HTERT RPE-1 (cell line): ENCODE data around the gene MRPL24.

ENCODE experiments used
- in situ Hi-C: fragments of 300-500 bp; cut with MboI; formaldehyde crosslinking; loops from 4 replicates; pipeline ENCODE4 v1.14.3; 2020; ENCODE audit warnings: low sequenced_read_pairs

Gene MRPL24

DNA sequence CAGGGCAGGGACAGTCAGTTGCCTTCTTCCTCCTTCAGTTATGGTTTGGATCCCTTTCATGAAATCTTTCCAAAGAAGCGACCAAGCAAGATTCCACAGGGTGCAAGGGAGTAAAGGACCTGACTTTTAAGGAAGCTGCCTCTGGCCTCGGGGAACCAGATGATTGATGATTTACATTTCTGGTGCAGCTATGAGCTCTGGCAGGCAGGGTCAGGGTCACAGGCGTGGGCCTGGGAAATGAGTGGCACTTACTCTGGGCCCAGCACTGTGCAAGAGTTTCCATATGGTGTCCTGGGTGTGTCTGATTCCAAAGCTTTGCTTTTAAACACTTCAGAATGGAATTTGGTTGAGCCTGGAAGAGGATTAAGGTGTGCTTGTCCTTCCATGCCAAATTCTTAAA lies 28.3 kb downstream of the MRPL24 start:
- in situ Hi-C loops, result no loop called here

DNA sequence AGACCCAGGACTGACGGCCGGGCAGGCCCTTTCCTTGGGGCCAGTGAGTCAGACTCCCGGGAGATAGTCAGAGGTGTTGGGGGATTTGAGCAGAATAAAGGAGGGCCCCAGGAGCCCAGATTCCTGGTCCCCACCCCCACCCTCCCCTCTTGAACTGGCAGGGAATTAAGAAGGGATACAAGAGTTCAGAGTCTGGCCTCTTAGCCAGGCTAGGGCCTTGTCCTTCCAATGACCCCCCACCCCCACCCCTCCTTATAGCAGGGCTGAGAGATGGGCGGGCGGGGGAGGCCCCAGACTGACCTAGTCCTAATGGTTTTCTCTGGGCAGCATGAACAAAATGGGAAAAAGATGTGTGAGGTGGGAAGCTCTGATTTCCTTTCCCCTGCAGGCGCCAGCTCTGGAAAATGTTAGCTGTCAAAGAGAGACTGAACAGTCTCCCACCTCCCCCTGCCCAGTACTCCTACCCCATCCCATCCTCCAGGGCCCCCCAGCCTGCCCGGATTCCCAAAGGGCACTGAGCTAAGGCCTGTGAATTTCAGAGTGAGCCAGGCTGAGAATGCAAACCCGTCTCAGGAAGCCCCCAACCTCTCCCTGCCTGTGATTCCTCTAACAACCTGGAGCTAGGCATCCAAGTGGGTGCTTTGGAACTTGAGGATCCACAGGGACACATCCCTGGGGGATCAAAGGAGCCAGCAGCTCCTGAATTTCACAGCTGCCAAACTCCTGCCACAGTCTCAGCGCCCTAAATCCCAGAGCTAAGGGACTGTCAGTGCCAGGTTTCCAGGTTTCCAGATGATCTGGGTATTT lies 29.7 kb downstream of the MRPL24 start:
- in situ Hi-C loops, result no loop called here

DNA sequence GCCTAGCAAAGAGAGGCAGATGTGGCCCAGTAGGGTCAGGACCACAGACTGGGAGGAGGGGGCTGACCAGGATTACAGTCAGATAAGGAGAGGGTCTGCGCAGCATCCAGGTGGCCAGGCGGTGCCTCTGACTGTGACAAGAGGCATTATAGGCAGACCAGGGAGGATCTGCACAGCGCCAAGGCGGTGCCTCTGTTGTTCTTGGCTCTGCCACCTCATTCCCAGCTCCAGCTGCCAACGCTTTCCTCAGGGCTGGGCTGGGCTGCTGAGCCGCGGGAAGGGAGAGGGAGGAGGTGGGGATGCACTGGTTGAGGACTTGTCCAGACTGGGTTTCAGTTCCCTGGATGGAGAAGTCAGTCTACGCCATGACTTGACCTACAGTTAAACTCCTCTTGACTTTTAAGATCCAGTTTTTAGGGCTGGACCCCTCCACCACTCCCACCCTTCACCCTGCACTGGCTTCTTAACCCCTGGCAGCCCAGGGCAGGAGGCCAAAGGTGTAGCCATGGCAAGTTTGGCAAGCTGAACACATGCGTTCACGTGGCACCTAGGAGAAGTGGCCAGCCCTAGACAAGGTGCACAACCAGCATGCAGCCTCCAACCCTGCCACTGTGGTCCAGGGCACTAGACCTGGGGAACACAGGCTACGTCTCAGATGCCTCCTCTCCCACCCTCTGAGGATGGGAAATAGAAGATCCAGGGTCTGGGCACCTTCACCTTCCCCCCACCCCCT lies 31.0 kb downstream of the MRPL24 start:
- in situ Hi-C loops, result no loop called here

GRCh38 chr1:156709031-156709430 lies 31.9 kb downstream of the MRPL24 start:
- in situ Hi-C loops, result no loop called here

DNA sequence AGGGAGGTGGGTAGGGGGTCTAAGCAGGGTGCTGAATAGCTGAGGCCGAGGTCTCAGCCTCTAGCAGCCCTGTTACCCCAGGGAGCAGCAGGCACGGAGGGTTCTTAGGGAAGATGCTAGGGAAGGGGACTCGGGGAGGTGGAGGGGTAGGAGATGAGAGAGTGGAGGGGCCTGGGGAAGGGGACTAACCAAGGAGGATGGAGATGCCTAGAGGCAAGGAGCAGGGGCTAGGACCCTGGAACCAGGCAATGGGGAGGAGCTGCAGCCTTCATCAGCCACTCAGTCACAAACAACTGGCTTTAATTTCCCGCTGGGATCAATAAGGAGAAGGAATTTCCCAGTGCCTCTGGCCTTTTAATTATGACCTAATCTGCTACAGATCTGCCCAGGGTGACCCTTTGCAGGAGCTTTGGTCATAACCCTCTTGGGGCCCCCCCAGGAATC lies 32.6 kb downstream of the MRPL24 start:
- in situ Hi-C loops, result no loop called here

GRCh38 chr1:156707417-156708217 lies 33.3 kb downstream of the MRPL24 start:
- in situ Hi-C loops, result no loop called here

GRCh38 chr1:156706657-156707416 lies 34.1 kb downstream of the MRPL24 start:
- in situ Hi-C loops, result no loop called here

GRCh38 chr1:156705918-156706656 lies 34.8 kb downstream of the MRPL24 start:
- in situ Hi-C loops, result no loop called here

DNA sequence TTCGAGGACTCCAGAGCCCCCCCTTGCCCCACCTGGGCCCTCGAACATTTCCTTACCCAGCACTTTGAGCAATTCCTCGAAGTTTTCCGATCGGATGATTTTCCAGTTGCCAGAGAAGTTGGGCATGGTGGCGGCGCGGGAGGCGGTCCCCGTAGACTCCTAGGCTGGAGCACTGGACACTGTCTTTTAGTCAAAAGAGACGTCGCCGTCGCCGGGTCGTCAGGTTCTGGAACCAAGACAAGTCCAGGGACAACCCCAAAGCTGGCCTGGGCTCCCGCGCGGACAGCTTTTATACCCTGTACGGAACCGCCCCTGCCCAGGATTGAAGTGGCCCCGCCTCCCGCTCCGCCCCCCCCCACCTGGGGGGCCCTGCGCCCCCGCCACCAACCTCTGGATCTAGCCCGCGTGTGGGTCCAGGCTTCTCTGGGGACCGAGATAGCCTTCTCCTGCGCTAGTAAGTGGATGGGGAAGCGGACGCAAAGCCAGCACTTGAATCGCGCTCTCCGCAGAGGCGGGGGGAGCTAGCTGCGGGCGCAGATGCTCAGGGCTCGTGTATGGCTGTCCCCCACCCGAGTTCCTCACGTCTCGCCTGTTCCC lies 35.5 kb downstream of the MRPL24 start, which contains the start of gene CRABP2:
Gene CRABP2 (minus strand): TSS at position 263 of the 597 bp plus-strand sequence. CDS start 137 bp downstream, at position 126.
- in situ Hi-C loops, result no loop called here

DNA sequence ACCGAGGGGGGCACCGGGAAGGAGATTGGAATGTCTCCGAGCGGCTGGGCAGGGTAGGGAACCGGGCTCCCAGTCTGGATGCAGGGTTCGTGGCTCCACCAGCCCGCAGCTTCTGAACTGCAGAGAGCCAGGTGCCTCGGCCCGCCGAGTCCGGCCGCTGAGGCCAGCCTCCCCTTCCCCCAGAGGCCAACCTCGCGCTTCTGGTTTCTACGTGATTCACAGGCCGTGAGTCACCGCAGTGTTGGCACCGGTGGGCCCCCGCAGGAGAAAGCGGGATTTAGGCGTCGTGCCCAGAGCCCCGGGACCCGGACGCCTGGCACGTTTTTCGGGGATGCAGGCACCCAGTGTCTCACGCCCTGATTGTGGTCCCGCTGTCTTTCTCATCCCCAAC lies 36.0 kb downstream of the MRPL24 start:
- in situ Hi-C loops, result no loop called here

DNA sequence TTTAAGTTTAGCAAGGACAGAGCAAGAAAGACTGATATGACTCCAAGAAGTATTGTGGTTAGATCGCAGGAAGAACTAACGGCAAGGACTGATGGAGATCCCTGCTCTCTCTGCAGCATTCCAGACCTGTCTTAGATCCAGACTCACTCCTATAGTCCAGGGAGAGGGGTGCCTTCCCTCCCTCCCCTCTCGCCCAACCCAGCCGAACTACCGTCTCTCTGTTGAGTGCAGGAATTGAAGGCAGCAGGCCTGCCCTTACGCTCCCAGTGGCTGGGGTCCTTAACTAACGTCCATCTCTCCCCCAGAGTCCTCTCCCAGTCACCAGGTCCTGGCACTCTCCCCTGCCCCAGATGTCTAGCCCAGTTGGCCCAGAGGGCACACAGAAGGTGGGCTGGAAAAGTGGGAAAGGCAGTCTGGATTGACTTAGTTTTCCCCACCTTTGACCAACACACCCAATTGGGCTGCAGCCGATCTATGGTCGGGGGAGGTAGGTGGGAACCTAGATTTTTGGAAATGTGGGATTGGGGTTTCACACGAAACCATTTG lies 36.6 kb downstream of the MRPL24 start:
- in situ Hi-C loops, result no loop called here

DNA sequence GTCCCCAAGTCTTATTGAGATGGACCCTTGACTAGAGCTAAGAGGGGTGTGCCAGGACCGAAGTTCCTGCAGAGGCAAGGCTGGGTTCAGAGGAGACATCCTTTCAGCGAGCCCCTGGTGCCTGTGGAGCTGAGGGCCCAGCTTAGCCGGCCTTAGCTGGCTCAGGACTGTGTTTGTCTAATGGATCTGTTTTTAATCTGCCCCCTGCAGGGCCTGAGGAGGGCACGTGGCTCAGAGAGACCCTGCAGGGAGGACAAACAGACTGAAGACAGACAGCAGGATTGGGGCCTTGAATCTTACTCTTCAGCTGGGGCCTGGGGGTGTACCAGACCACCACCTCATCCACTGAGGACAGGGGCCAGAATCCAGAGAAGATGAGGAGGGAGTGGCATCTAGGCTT lies 37.1 kb downstream of the MRPL24 start:
- in situ Hi-C loops, result no loop called here

DNA sequence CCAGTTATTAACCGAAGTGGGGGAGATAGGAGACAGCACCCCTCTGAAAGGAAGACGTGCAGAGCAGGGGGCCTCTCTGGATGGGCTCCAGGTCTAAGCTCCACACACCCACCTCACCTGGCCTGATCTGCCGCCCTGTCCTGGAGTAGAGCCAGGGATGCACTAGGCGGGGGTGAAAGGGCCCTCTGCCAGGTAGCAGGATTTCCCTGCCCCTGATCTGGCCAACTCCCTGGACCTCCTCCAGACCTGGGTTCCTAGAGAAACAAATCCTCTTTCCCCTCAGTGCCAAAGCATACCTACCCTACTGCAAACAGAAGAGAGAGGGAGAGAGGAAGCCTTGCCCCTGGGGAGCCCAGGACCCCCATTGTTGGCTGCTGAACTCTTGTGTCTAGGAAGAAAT lies 37.6 kb downstream of the MRPL24 start:
- in situ Hi-C loops, result no loop called here

GRCh38 chr1:156700736-156701531 lies 40.0 kb downstream of the MRPL24 start:
- in situ Hi-C loops, result no loop called here

GRCh38 chr1:156698995-156699394 lies 41.9 kb downstream of the MRPL24 start:
- in situ Hi-C loops, result no loop called here

GRCh38 chr1:156697481-156697880 lies 43.4 kb downstream of the MRPL24 start:
- in situ Hi-C loops, result no loop called here

- in situ Hi-C loops, result no loop called here
Observed at GRCh38 chr1:156696755-156697154, 44.1 kb downstream of the MRPL24 start.

DNA sequence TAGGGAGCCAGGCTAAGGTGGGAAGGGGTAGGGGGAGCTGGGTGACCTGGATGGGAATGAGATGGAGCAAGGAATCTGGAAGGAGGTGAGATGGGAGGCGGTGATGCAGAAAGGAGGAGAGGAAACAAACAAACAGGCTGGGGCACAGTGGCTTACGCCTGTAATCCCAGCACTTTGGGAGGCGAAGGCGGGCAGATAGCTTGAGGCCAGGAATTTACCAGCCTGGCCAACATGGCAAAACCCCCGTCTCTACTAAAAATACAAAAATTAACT lies 46.3 kb downstream of the MRPL24 start:
- in situ Hi-C loops, result no loop called here
